Measurements from ENCODE around the gene ZNF750.

DNA sequence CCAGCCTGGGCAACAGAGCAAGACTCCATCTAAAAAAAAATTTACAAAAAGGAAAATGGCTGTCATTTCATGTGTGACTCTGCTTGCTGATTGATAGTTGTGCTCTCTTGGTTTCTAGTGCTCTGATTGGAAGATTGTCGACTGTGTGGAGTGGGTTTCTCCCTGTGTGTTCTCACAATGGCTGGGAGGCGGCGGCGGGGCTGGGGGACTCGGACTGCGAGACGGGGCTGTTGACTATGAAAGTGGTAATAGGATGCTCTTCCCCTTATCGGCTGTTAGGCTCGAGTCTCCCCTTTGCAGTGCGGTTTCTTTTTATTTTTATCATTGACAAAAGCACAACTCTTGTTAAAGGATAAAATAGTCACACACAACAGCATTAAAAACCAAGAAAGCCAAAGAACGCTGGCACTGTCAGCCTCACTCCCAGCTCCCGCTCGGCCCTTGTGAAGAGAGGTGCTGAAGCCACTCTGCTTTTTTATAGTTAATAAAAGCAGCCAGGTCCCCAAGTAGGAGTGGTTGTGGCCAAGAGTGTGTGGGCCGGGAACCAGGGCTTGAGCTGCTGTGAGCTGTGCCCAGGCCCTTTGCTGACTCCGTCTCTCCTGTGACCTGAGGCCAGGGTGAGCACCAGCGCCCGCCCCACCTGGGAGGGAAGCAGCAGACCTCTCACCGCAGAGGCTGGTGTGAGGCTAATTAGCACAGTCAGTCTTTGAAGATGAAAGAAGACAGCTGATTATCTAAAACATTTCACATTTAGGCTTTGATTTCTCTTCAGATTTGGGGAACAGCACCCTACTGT, 51.4 kb downstream of the ZNF750 start:
- no peak for TF ChIP-seq GATAD2B (conservative IDR thresholded peaks at IDR 0.05; ENCODE audit: low read depth)
- TF ChIP-seq NR2C2 (IDR thresholded peaks at IDR 0.05; ENCODE audit: borderline replicate concordance, control insufficient read depth, insufficient read length, low read depth) = no peak
